Peyer's patch (tissue), 4 donors: ENCODE results near the gene TNS3. TPM values are rescaled to one million over a fixed set of nuclear protein-coding genes. Genes with fewer than 3 reads are reported as not detected.

Source experiments
- DNase-seq, 3 donors: peaks; one replicate each; pipeline ENCODE4 v3.0.0-alpha.2; 2017 to 2019
- H3K27ac ChIP-seq, 4 donors: fragments of 200-600 bp; sonication (generic); one replicate each; pipeline ENCODE4 v1.5.1; 2016 to 2019
- H3K27me3 ChIP-seq, 2 donors: fragments of 200-600 bp; sonication (generic); one replicate each; pipeline ENCODE4 v1.5.1; 2019
- H3K36me3 ChIP-seq, 3 donors: fragments of 200-600 bp; sonication (generic); one replicate each; pipeline ENCODE4 v1.5.1; 2016 to 2019
- H3K4me1 ChIP-seq, 4 donors: fragments of 200-600 bp; sonication (generic); one replicate each; pipeline ENCODE4 v1.5.1; 2016 to 2019
- H3K4me3 ChIP-seq, 4 donors: fragments of 200-600 bp; sonication (generic); 1 replicate in 3 of 4; 2 replicates in 1 of 4; pipeline ENCODE4 v1.5.1; 2016 to 2019; ENCODE audit warnings: mild to moderate bottlenecking in 1 of 4
- H3K9me3 ChIP-seq, 4 donors: fragments of 200-600 bp; sonication (generic); one replicate each; pipeline ENCODE4 v1.5.1; 2016 to 2019; ENCODE audit warnings: mild to moderate bottlenecking in 1 of 4
- POLR2A ChIP-seq, 2 donors: fragments of 450-650 bp; IDR thresholded peaks; one replicate each; pipeline ENCODE4 v1.5.1; 2017; ENCODE audit warnings: antibody characterized with exemption in 2 of 2, mild to moderate bottlenecking in 2 of 2, moderate library complexity in 2 of 2
- total RNA-seq, 4 donors: library from RNA; depleted of rRNA; stranded (reverse); fragments of >200 nt; gene quantifications; one replicate each; pipeline ENCODE4 v1.1.0, GENCODE V29; 2016
- TF ChIP-seq, protein P1 (sequence below), 6 experiments: fragments of 450-650 bp in 4 of 6; fragments of 200-600 bp in 2 of 6; sonication (generic) in 1 of 6; IDR thresholded peaks; one replicate each; pipeline ENCODE4 v1.5.1; 2017 to 2019; ENCODE audit warnings: antibody characterized with exemption in 6 of 6, mild to moderate bottlenecking in 3 of 6, moderate library complexity in 1 of 6

Gene TNS3
- total RNA-seq, 4 donors from 2014 or later: 79.5 to 157 (median 112) TPM

DNA sequence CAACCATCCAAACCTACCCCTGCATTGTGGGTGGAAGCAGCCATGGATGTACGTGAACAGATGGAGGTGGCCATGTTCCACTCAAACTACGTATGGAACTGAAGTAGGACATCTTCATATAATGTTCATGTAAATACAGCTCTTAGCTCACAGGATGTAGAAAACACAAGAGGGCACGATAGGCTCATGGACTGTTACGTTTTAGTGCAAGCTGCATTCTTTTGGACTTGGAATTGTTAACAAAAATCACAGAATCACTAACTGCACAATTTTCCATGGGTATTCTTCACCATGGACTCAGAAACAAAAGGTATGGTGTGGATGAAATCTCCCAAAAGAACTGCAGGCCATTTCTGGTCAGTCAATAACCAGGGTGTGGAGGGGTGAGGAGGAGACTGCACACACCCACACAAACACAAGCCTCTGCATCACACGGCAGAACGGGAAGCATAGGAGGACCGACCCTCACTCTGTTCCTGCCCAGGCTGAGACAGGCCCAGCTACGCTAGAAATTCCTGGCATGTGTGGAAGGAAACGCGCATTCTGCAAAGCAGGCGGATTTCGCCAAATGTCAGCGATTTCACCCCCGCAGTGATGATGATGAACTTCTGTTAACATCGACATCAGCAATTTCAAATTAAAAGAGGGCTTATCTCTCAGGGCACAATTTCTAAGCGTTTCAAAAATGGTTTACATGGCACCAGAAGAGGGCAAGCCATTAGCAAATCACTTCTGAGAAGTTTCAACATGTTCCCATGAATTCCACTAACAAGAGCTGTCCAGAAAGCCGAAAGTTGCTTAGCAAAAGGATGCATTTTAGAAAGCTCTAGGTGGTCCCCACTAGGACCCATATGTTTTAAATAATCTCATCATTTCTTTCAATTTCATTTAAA, 149.0 kb downstream of the TNS3 start:
- no peak for DNase-seq
- no peak overlapping the region for H3K27ac ChIP-seq

GRCh38 chr7:47430422-47430821, 151.5 kb downstream of the TNS3 start:
- Histone ChIP-seq H3K27ac (no peak overlapping the region), H3K4me3 (no peak overlapping the region), H3K27me3 (no peaks in the 10 kb centered on the region), H3K4me1 (no peaks in the 10 kb centered on the region), H3K9me3 (no peaks in the 10 kb centered on the region), H3K36me3 (peaks cover 0 to 40% (median 0%) of the 10 kb centered on the region in 3 donors)
- TF ChIP-seq POLR2A (IDR thresholded peaks at IDR 0.05): no peak
- TF ChIP-seq, protein P1, sequence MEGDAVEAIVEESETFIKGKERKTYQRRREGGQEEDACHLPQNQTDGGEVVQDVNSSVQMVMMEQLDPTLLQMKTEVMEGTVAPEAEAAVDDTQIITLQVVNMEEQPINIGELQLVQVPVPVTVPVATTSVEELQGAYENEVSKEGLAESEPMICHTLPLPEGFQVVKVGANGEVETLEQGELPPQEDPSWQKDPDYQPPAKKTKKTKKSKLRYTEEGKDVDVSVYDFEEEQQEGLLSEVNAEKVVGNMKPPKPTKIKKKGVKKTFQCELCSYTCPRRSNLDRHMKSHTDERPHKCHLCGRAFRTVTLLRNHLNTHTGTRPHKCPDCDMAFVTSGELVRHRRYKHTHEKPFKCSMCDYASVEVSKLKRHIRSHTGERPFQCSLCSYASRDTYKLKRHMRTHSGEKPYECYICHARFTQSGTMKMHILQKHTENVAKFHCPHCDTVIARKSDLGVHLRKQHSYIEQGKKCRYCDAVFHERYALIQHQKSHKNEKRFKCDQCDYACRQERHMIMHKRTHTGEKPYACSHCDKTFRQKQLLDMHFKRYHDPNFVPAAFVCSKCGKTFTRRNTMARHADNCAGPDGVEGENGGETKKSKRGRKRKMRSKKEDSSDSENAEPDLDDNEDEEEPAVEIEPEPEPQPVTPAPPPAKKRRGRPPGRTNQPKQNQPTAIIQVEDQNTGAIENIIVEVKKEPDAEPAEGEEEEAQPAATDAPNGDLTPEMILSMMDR (IDR thresholded peaks at IDR 0.05): no peak
- DNase-seq: no peak

More for the DNA sequence above, 149.0 kb downstream of the TNS3 start:
- peaks cover 0 to 25% (median 0%) of the 10 kb centered on the region in 3 donors for H3K36me3 ChIP-seq
- H3K9me3 ChIP-seq: no peaks in the 10 kb centered on the region
- no peaks in the 10 kb centered on the region for H3K27me3 ChIP-seq
- TF ChIP-seq, protein P1 (IDR thresholded peaks at IDR 0.05): no peak
- TF ChIP-seq POLR2A (IDR thresholded peaks at IDR 0.05): no peak
- H3K4me3 ChIP-seq: no peak overlapping the region
- no peaks in the 10 kb centered on the region for H3K4me1 ChIP-seq

GRCh38 chr7:47428768-47429472, 153.0 kb downstream of the TNS3 start:
- H3K9me3 ChIP-seq: no peaks in the 10 kb centered on the region
- no peak for TF ChIP-seq POLR2A (IDR thresholded peaks at IDR 0.05)
- TF ChIP-seq, protein P1 (IDR thresholded peaks at IDR 0.05): no peak

GRCh38 chr7:47428052-47428767, 153.7 kb downstream of the TNS3 start:
- Histone ChIP-seq H3K9me3 (no peaks in the 10 kb centered on the region), H3K27me3 (no peaks in the 10 kb centered on the region), H3K27ac (no peak overlapping the region), H3K4me3 (no peak overlapping the region), H3K4me1 (no peaks in the 10 kb centered on the region), H3K36me3 (peaks cover 0 to 44% (median 0%) of the 10 kb centered on the region in 3 donors)
- DNase-seq: no peak
- TF ChIP-seq, protein P1 (IDR thresholded peaks at IDR 0.05): no peak
- no peak for TF ChIP-seq POLR2A (IDR thresholded peaks at IDR 0.05)

More at GRCh38 chr7:47428768-47429472, 153.0 kb downstream of the TNS3 start:
- Histone ChIP-seq H3K4me3 (no peak overlapping the region), H3K27me3 (no peaks in the 10 kb centered on the region), H3K36me3 (peaks cover 0 to 42% (median 0%) of the 10 kb centered on the region in 3 donors), H3K4me1 (no peaks in the 10 kb centered on the region), H3K27ac (no peak overlapping the region)
- no peak for DNase-seq

- no peak overlapping the region for H3K27ac ChIP-seq
- no peak overlapping the region for H3K4me3 ChIP-seq
- DNase-seq: no peak
- H3K36me3 ChIP-seq: peaks cover 0 to 49% (median 0%) of the 10 kb centered on the region in 3 donors
- H3K27me3 ChIP-seq: no peaks in the 10 kb centered on the region
- TF ChIP-seq POLR2A (IDR thresholded peaks at IDR 0.05): no peak
- TF ChIP-seq, protein P1 (IDR thresholded peaks at IDR 0.05): no peak
- no peaks in the 10 kb centered on the region for H3K9me3 ChIP-seq
- no peaks in the 10 kb centered on the region for H3K4me1 ChIP-seq
Observed at GRCh38 chr7:47427051-47427643, 154.8 kb downstream of the TNS3 start.
